Erythroblast (primary cell): Measurements from ENCODE around the gene NOXA1.

ENCODE experiments used
- GATA1 ChIP-seq: IDR thresholded peaks from 2 replicates; pipeline ENCODE4 v1.6.1; 2011; ENCODE audit warnings: low read depth, mild to moderate bottlenecking, control low read depth, low read length, moderate library complexity
- POLR2A ChIP-seq: IDR thresholded peaks from 2 replicates; pipeline ENCODE4 v1.6.1; 2011; ENCODE audit warnings: mild to moderate bottlenecking, low read length

DNA sequence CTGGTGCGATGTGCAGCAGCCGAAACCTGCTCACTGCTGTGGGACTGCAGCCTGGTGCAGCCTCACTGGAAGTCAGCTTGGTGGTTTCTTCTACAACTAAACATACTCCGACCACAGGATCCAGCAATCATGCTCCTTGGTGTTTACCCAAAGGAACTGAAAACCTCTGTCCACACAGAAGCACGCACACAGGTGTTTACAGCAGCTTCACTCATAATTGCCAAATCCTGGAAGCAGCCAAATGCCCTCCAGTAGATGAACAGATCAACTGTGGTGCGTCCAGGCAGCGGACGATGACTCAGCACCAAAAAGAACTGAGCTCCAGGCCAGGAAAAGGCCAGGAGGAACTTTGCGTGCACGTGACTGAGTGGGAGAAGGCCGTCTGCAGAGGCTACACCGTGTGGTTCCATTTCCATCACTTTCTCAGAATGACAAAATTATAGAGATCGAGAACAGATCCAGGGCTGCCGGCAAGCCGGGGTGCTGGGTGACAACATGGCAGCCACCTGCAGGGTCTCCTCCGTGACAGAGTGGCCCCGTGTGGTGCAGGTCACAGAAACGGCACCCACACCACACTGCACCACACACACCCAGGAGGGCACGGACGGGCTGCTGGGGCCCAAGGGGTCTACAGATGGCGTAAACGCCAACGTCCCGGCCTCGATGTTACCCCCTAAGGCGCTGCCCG lies 59.0 kb downstream of the NOXA1 start:
- no peak for TF ChIP-seq POLR2A
- no peak for TF ChIP-seq GATA1
